Eye (tissue), 1 donor: ENCODE results near the gene DPYD.

ENCODE experiments used
- DNase-seq: peaks from one replicate; pipeline ENCODE4 v3.0.0-alpha.2; 2015

DPYD gene

GRCh38 chr1:97834899-97835298, 85.9 kb downstream of the DPYD start:
- no peak for DNase-seq

- no peak for DNase-seq
These were observed 87.0 kb downstream of the DPYD start for GRCh38 chr1:97833881-97834280.

GRCh38 chr1:97832481-97832880, 88.4 kb downstream of the DPYD start:
- DNase-seq, result peak; percentile 58

GRCh38 chr1:97827887-97828286, 92.9 kb downstream of the DPYD start:
- DNase-seq, result peak; percentile 73

GRCh38 chr1:97826820-97827219, 94.0 kb downstream of the DPYD start:
- peak; percentile 55 for DNase-seq

GRCh38 chr1:97824624-97825023, 96.2 kb downstream of the DPYD start:
- DNase-seq, result no peak

- no peak for DNase-seq
These were observed 96.6 kb downstream of the DPYD start for GRCh38 chr1:97824200-97824599.

GRCh38 chr1:97820470-97821188, 100.2 kb downstream of the DPYD start:
- peak; percentile 75 for DNase-seq

- DNase-seq, result no peak
These were observed 103.9 kb downstream of the DPYD start for GRCh38 chr1:97816927-97817326.

GRCh38 chr1:97814804-97815203, 106.0 kb downstream of the DPYD start:
- no peak for DNase-seq

- DNase-seq, result no peak
These were observed 106.7 kb downstream of the DPYD start for GRCh38 chr1:97814121-97814520.

GRCh38 chr1:97812076-97812475, 108.8 kb downstream of the DPYD start:
- no peak for DNase-seq

- no peak for DNase-seq
These were observed 113.8 kb downstream of the DPYD start for GRCh38 chr1:97806996-97807520.

GRCh38 chr1:97806326-97806725, 114.5 kb downstream of the DPYD start:
- no peak for DNase-seq

GRCh38 chr1:97805093-97805492, 115.7 kb downstream of the DPYD start:
- no peak for DNase-seq

GRCh38 chr1:97803026-97803425, 117.8 kb downstream of the DPYD start:
- DNase-seq, result no peak

GRCh38 chr1:97802011-97802410, 118.8 kb downstream of the DPYD start:
- DNase-seq, result no peak

- no peak for DNase-seq
These were observed 123.2 kb downstream of the DPYD start for GRCh38 chr1:97797403-97798183.

- DNase-seq, result peak; percentile 46
These were observed 124.1 kb downstream of the DPYD start for GRCh38 chr1:97796711-97797110.

- no peak for DNase-seq
These were observed 128.2 kb downstream of the DPYD start for GRCh38 chr1:97792655-97793054.

- DNase-seq, result no peak
These were observed 129.6 kb downstream of the DPYD start for GRCh38 chr1:97791251-97791650.

GRCh38 chr1:97787231-97787630, 133.6 kb downstream of the DPYD start:
- no peak for DNase-seq

- DNase-seq, result no peak
These were observed 136.2 kb downstream of the DPYD start for GRCh38 chr1:97784661-97785060.

- DNase-seq, result no peak
These were observed 137.1 kb downstream of the DPYD start for GRCh38 chr1:97783751-97784150.
